HepG2 (cell line): ENCODE data around the gene NOXO1. TPM values are rescaled to one million over a fixed set of nuclear protein-coding genes. Genes with fewer than 3 reads are reported as not detected.

ENCODE experiments used
- ATF4 ChIP-seq, 2 experiments: fragments of 450-650 bp in 1 of 2; sonication (generic) in 1 of 2; formaldehyde crosslinking; IDR thresholded peaks; 2 replicates each; pipeline versions ENCODE4 v1.5.0 to v1.8.0; 2020 to 2022; ENCODE audit warnings: mild to moderate bottlenecking in 1 of 2, missing genetic modification reagents in 1 of 2
- CCDC6 ChIP-seq: sonication (generic); formaldehyde crosslinking; IDR thresholded peaks from 2 replicates; pipeline ENCODE4 v1.8.1; 2022; ENCODE audit warnings: mild to moderate bottlenecking, missing genetic modification reagents, moderate library complexity
- CHD4 ChIP-seq: fragments of 200-600 bp; sonication (generic); IDR thresholded peaks from 2 replicates; pipeline ENCODE4 v1.7.0; 2017; ENCODE audit warnings: mild to moderate bottlenecking, low read length, borderline replicate concordance
- DDIT3 ChIP-seq: sonication (generic); formaldehyde crosslinking; IDR thresholded peaks from 2 replicates; pipeline ENCODE4 v1.4.0; 2020; ENCODE audit warnings: mild to moderate bottlenecking, missing genetic modification reagents
- GZF1 ChIP-seq: sonication (generic); formaldehyde crosslinking; IDR thresholded peaks from 2 replicates; pipeline ENCODE4 v1.5.1; 2020; ENCODE audit warnings: mild to moderate bottlenecking, missing genetic modification reagents
- JUND ChIP-seq: sonication (generic); formaldehyde crosslinking; IDR thresholded peaks from 2 replicates; pipeline ENCODE4 v1.8.0; 2022; ENCODE audit warnings: mild to moderate bottlenecking, missing genetic modification reagents
- MAFK ChIP-seq, 2 experiments: IDR thresholded peaks in 1 of 2; conservative IDR thresholded peaks in 1 of 2; 2 replicates each; pipeline ENCODE4 v1.6.1; 2011; ENCODE audit warnings: improper control_type of control experiment in 2 of 2, low read length in 2 of 2
- NFAT5 ChIP-seq: sonication (generic); formaldehyde crosslinking; IDR thresholded peaks from 2 replicates; pipeline ENCODE4 v1.4.0; 2020; ENCODE audit warnings: missing genetic modification reagents
- NR0B2 ChIP-seq: sonication (generic); formaldehyde crosslinking; IDR thresholded peaks from 2 replicates; pipeline ENCODE4 v1.4.0; 2020; ENCODE audit warnings: mild to moderate bottlenecking, missing genetic modification reagents
- NRL ChIP-seq: sonication (generic); formaldehyde crosslinking; IDR thresholded peaks from 2 replicates; pipeline ENCODE4 v1.5.0; 2020; ENCODE audit warnings: missing genetic modification reagents, mild to moderate bottlenecking, moderate library complexity, borderline replicate concordance
- SETDB1 ChIP-seq: sonication (generic); formaldehyde crosslinking; IDR thresholded peaks from 2 replicates; pipeline ENCODE4 v1.5.1; 2020; ENCODE audit warnings: missing genetic modification reagents, mild to moderate bottlenecking, borderline replicate concordance
- SNAI1 ChIP-seq: sonication (generic); formaldehyde crosslinking; IDR thresholded peaks from 2 replicates; pipeline ENCODE4 v1.5.0; 2020; ENCODE audit warnings: mild to moderate bottlenecking, missing genetic modification reagents, borderline replicate concordance
- THRA ChIP-seq: sonication (generic); formaldehyde crosslinking; IDR thresholded peaks from 2 replicates; pipeline ENCODE4 v1.4.0; 2020; ENCODE audit warnings: missing genetic modification reagents, borderline replicate concordance
- ZNF615 ChIP-seq: sonication (generic); formaldehyde crosslinking; IDR thresholded peaks from 2 replicates; pipeline ENCODE4 v1.5.0; 2020; ENCODE audit warnings: mild to moderate bottlenecking, missing genetic modification reagents, borderline replicate concordance
- ZNF629 ChIP-seq: sonication (generic); formaldehyde crosslinking; conservative IDR thresholded peaks from 2 replicates; pipeline ENCODE4 v1.5.0; 2020; ENCODE audit warnings: missing genetic modification reagents
- ZNF704 ChIP-seq: sonication (generic); formaldehyde crosslinking; IDR thresholded peaks from 2 replicates; pipeline ENCODE4 v1.8.1; 2023; ENCODE audit warnings: mild to moderate bottlenecking, inconsistent platforms, moderate library complexity, missing genetic modification reagents, borderline replicate concordance
- ZNF746 ChIP-seq: sonication (generic); formaldehyde crosslinking; IDR thresholded peaks from 2 replicates; pipeline ENCODE4 v1.8.0; 2022; ENCODE audit warnings: mild to moderate bottlenecking, missing genetic modification reagents
- polyA plus RNA-seq, 8 experiments: library from polyadenylated mRNA; depleted of rRNA in 3 of 8; stranded (reverse) in 7 of 8; unstranded in 1 of 8; fragments of >200 nt; fragmentation: Illumina TruSeq in 4 of 8; extraction: Trizol in 4 of 8; gene quantifications; 2 replicates each; pipeline versions ENCODE4 v1.2.1 to v1.2.3, GENCODE V29; 2011 to 2016; ENCODE audit warnings: low read depth in 4 of 8, missing spikeins in 1 of 8, mixed read lengths in 1 of 8; ENCODE audit not compliant: insufficient read depth in 1 of 8
- total RNA-seq, 5 experiments: library from RNA; depleted of rRNA; stranded (reverse); fragments of >200 nt; fragmentation: Illumina TruSeq; extraction: Trizol; gene quantifications; 2 replicates each; pipeline ENCODE4 v1.2.3, GENCODE V29; 2016; ENCODE audit warnings: low read depth in 1 of 5

The NOXO1 gene
- total and polyA plus RNA-seq, 2 of the 13 experiments (the other 11 are each of a cell fraction or from before 2014, with no cell fraction given) = 0.69 to 1.4 TPM

GRCh38 chr16:1940273-1941161, 40.8 kb downstream of the NOXO1 start (continued):
- TF ChIP-seq SNAI1 (CRISPR knock-in tag) (peak; percentile 91; the same call in 1 of the 2 replicates), MAFK (conservative IDR thresholded peaks at IDR 0.05 in 1 of 2, IDR thresholded peaks at IDR 0.05 in 1 of 2; ENCODE audit: low read length in 2 of 2) (no peak), CCDC6 (CRISPR knock-in tag) (peak; percentile 80; the same call in 1 of the 2 replicates), NFAT5 (peak; percentile 49), JUND (CRISPR knock-in tag) (no peak), THRA (CRISPR knock-in tag) (peak; percentile 54; the same call in 1 of the 2 replicates), GZF1 (CRISPR knock-in tag) (no peak), ATF4 (CRISPR knock-in tag; IDR thresholded peaks at IDR 0.05) (peak in 1 of 2 experiments; percentile 58; a peak in 1 of 4 replicates), SETDB1 (CRISPR knock-in tag) (no peak), NRL (CRISPR knock-in tag) (0 out of 2 replicates have a peak, but pooled peaks have one; percentile 10), ZNF629 (CRISPR knock-in tag) (peak; percentile 89), ZNF615 (CRISPR knock-in tag) (peak; percentile 83; the same call in 1 of the 2 replicates), CHD4 (0 out of 2 replicates have a peak, but pooled peaks have one; percentile 59), NR0B2 (peak; percentile 93), ZNF746 (CRISPR knock-in tag) (0 out of 2 replicates have a peak, but pooled peaks have one; percentile 9), ZNF704 (CRISPR knock-in tag) (0 out of 2 replicates have a peak, but pooled peaks have one; percentile 35), DDIT3 (CRISPR knock-in tag) (no peak)
